IPS DF 6.9 (cell line): Measurements from ENCODE around the gene LYVE1.

Experiments used
- DNase-seq: peaks from one replicate; pipeline ENCODE4 v3.0.0-alpha.2; 2013; ENCODE audit warnings: low read depth, low spot score
- H3K27ac ChIP-seq: one replicate; pipeline ENCODE4 v1.5.1; 2013; ENCODE audit warnings: low read length, control low read depth
- H3K27me3 ChIP-seq: 2 replicates; pipeline ENCODE4 v1.6.1; 2013; ENCODE audit warnings: mild to moderate bottlenecking, low read length; ENCODE audit not compliant: control insufficient read depth, insufficient read depth
- H3K36me3 ChIP-seq: 2 replicates; pipeline ENCODE4 v1.6.1; 2013; ENCODE audit warnings: low read length; ENCODE audit not compliant: control insufficient read depth, insufficient read depth
- H3K4me1 ChIP-seq: 2 replicates; pipeline ENCODE4 v1.6.1; 2013; ENCODE audit warnings: low read length; ENCODE audit not compliant: control insufficient read depth, insufficient read depth
- H3K4me3 ChIP-seq: 2 replicates; pipeline ENCODE4 v1.5.1; 2013; ENCODE audit warnings: mild to moderate bottlenecking, low read length
- H3K9me3 ChIP-seq: 2 replicates; pipeline ENCODE4 v1.6.1; 2013; ENCODE audit warnings: low read length, inconsistent platforms; ENCODE audit not compliant: control insufficient read depth, insufficient read depth
- WGBS: extraction: QIAGEN DNeasy Blood & Tissue Kit; methylation state at CpG from one replicate; pipeline ENCODE4 v1.1.7; 2013; ENCODE audit warnings: mixed read lengths, missing lambda C conversion rate; ENCODE audit not compliant: insufficient read length, insufficient coverage; 5-methylcytosine and 5-hydroxymethylcytosine counted together

The LYVE1 gene

GRCh38 chr11:10592331-10592730, 23.9 kb upstream of the LYVE1 start:
- H3K27ac ChIP-seq = no peak overlapping the region
- no CpG with 5 or more reads among the region's 2 CpGs for WGBS
- H3K4me1 ChIP-seq = no peaks in the 10 kb centered on the region
- H3K4me3 ChIP-seq = no peak overlapping the region
- H3K27me3 ChIP-seq = no peaks in the 10 kb centered on the region
- no peaks in the 10 kb centered on the region for H3K36me3 ChIP-seq
- H3K9me3 ChIP-seq = no peaks in the 10 kb centered on the region
- DNase-seq = no peak

GRCh38 chr11:10591741-10592140, 23.3 kb upstream of the LYVE1 start:
- no peaks in the 10 kb centered on the region for H3K36me3 ChIP-seq
- no peak for DNase-seq
- H3K27ac ChIP-seq = no peak overlapping the region
- no peaks in the 10 kb centered on the region for H3K27me3 ChIP-seq
- no peaks in the 10 kb centered on the region for H3K4me1 ChIP-seq
- no peak overlapping the region for H3K4me3 ChIP-seq
- no peaks in the 10 kb centered on the region for H3K9me3 ChIP-seq
- no CpG with 5 or more reads among the region's 2 CpGs for WGBS

GRCh38 chr11:10590218-10590915, 21.9 kb upstream of the LYVE1 start:
- Histone ChIP-seq H3K27ac (no peak overlapping the region), H3K4me3 (no peak overlapping the region), H3K27me3 (no peaks in the 10 kb centered on the region), H3K36me3 (no peaks in the 10 kb centered on the region), H3K4me1 (no peaks in the 10 kb centered on the region), H3K9me3 (no peaks in the 10 kb centered on the region)
- WGBS = no CpG with 5 or more reads among the region's 2 CpGs
- DNase-seq = no peak

GRCh38 chr11:10588904-10589303, 20.4 kb upstream of the LYVE1 start:
- no peak for DNase-seq
- H3K27me3 ChIP-seq = no peaks in the 10 kb centered on the region
- H3K9me3 ChIP-seq = no peaks in the 10 kb centered on the region
- H3K4me1 ChIP-seq = no peaks in the 10 kb centered on the region
- H3K36me3 ChIP-seq = no peaks in the 10 kb centered on the region
- no CpG with 5 or more reads among the region's 2 CpGs for WGBS
- H3K4me3 ChIP-seq = no peak overlapping the region
- no peak overlapping the region for H3K27ac ChIP-seq

- no peak overlapping the region for H3K4me3 ChIP-seq
- H3K4me1 ChIP-seq = no peaks in the 10 kb centered on the region
- H3K36me3 ChIP-seq = no peaks in the 10 kb centered on the region
- WGBS = no CpG with 5 or more reads among the region's 3 CpGs
- no peaks in the 10 kb centered on the region for H3K9me3 ChIP-seq
- H3K27me3 ChIP-seq = no peaks in the 10 kb centered on the region
- no peak overlapping the region for H3K27ac ChIP-seq
- no peak for DNase-seq
These were observed 19.5 kb upstream of the LYVE1 start for GRCh38 chr11:10587995-10588394.

GRCh38 chr11:10587388-10587787, 18.9 kb upstream of the LYVE1 start:
- Histone ChIP-seq H3K4me3 (no peak overlapping the region), H3K27ac (no peak overlapping the region), H3K9me3 (no peaks in the 10 kb centered on the region), H3K27me3 (no peaks in the 10 kb centered on the region), H3K36me3 (no peaks in the 10 kb centered on the region), H3K4me1 (no peaks in the 10 kb centered on the region)
- DNase-seq = no peak
- no CpG with 5 or more reads among the region's 7 CpGs for WGBS

GRCh38 chr11:10584071-10584501, 15.6 kb upstream of the LYVE1 start:
- Histone ChIP-seq H3K27ac (no peak overlapping the region), H3K36me3 (no peaks in the 10 kb centered on the region), H3K4me1 (no peaks in the 10 kb centered on the region), H3K9me3 (no peaks in the 10 kb centered on the region), H3K27me3 (no peaks in the 10 kb centered on the region), H3K4me3 (no peak overlapping the region)
- no CpG with 5 or more reads among the region's 3 CpGs for WGBS
- DNase-seq = no peak

GRCh38 chr11:10581481-10582019, 13.1 kb upstream of the LYVE1 start:
- no peak overlapping the region for H3K4me3 ChIP-seq
- no peak overlapping the region for H3K27ac ChIP-seq
- H3K36me3 ChIP-seq = no peaks in the 10 kb centered on the region
- H3K9me3 ChIP-seq = no peaks in the 10 kb centered on the region
- DNase-seq = no peak
- no peaks in the 10 kb centered on the region for H3K4me1 ChIP-seq
- no CpG with 5 or more reads among the region's 4 CpGs for WGBS
- H3K27me3 ChIP-seq = no peaks in the 10 kb centered on the region

- no peak overlapping the region for H3K27ac ChIP-seq
- H3K9me3 ChIP-seq = no peaks in the 10 kb centered on the region
- no peaks in the 10 kb centered on the region for H3K36me3 ChIP-seq
- no peaks in the 10 kb centered on the region for H3K4me1 ChIP-seq
- no peaks in the 10 kb centered on the region for H3K27me3 ChIP-seq
- no CpG with 5 or more reads among the region's 4 CpGs for WGBS
- H3K4me3 ChIP-seq = no peak overlapping the region
- DNase-seq = no peak
These were observed 12.2 kb upstream of the LYVE1 start for GRCh38 chr11:10580623-10581022.

- Histone ChIP-seq H3K27ac (no peak overlapping the region), H3K4me1 (no peaks in the 10 kb centered on the region), H3K4me3 (no peak overlapping the region), H3K36me3 (no peaks in the 10 kb centered on the region), H3K9me3 (no peaks in the 10 kb centered on the region), H3K27me3 (no peaks in the 10 kb centered on the region)
- no CpG with 5 or more reads among the region's 3 CpGs for WGBS
- DNase-seq = no peak
These were observed 11.2 kb upstream of the LYVE1 start for GRCh38 chr11:10579700-10580099.

- no peak for DNase-seq
- Histone ChIP-seq H3K9me3 (no peaks in the 10 kb centered on the region), H3K36me3 (no peaks in the 10 kb centered on the region), H3K4me1 (no peaks in the 10 kb centered on the region), H3K27me3 (no peaks in the 10 kb centered on the region), H3K4me3 (no peak overlapping the region), H3K27ac (no peak overlapping the region)
- no CpG with 5 or more reads among the region's 4 CpGs for WGBS
These were observed 7.6 kb upstream of the LYVE1 start for GRCh38 chr11:10576035-10576398.
